GM23338 (cell line): ENCODE data around the gene GAP43. TPM values are rescaled to one million over a fixed set of nuclear protein-coding genes. Genes with fewer than 3 reads are reported as not detected.

Source experiments
- ATAC-seq: fragments of 200-7000 bp; cut with Tn5 transposase; 3 replicates; pipeline ENCODE4 v1.9.1; 2020
- DNase-seq: peaks from one replicate; pipeline ENCODE4 v3.0.0-alpha.2; 2015; ENCODE audit warnings: low spot score
- H2AFZ ChIP-seq: fragments of 200-600 bp; sonication (generic); 2 replicates; pipeline ENCODE4 v1.8.0; 2016; ENCODE audit warnings: antibody characterized with exemption, mild to moderate bottlenecking, moderate library complexity
- H3F3A ChIP-seq: fragments of 200-600 bp; sonication (generic); replicated peaks from 2 replicates; pipeline ENCODE4 v1.8.0; 2017; ENCODE audit warnings: antibody characterized with exemption, mixed run types, low read depth
- H3K27ac ChIP-seq: fragments of 200-600 bp; sonication (generic); 2 replicates; pipeline ENCODE4 v1.6.1; 2016; ENCODE audit warnings: low read depth
- H3K27me3 ChIP-seq: fragments of 200-600 bp; sonication (generic); 2 replicates; pipeline ENCODE4 v1.8.0; 2016; ENCODE audit warnings: mild to moderate bottlenecking, mixed run types, moderate library complexity; ENCODE audit not compliant: insufficient read depth
- H3K36me3 ChIP-seq: fragments of 200-600 bp; sonication (generic); 2 replicates; pipeline ENCODE4 v1.8.0; 2016; ENCODE audit warnings: mild to moderate bottlenecking; ENCODE audit not compliant: insufficient read depth
- H3K4me1 ChIP-seq: fragments of 200-600 bp; sonication (generic); 2 replicates; pipeline ENCODE4 v1.8.0; 2016; ENCODE audit warnings: mild to moderate bottlenecking, moderate library complexity; ENCODE audit not compliant: insufficient read depth
- H3K4me2 ChIP-seq: fragments of 200-600 bp; sonication (generic); 2 replicates; pipeline ENCODE4 v1.7.1; 2017; ENCODE audit warnings: mixed run types
- H3K4me3 ChIP-seq: fragments of 200-600 bp; sonication (generic); 2 replicates; pipeline ENCODE4 v1.6.1; 2016; ENCODE audit warnings: mixed run types
- H3K79me2 ChIP-seq: fragments of 200-600 bp; sonication (generic); replicated peaks from 2 replicates; pipeline ENCODE4 v1.8.0; 2017; ENCODE audit warnings: mild to moderate bottlenecking; ENCODE audit not compliant: insufficient read depth
- H3K9me2 ChIP-seq: fragments of 200-600 bp; sonication (generic); 2 replicates; pipeline ENCODE4 v1.8.0; 2017; ENCODE audit not compliant: insufficient read depth
- H4K20me1 ChIP-seq: fragments of 200-600 bp; sonication (generic); replicated peaks from 2 replicates; pipeline ENCODE4 v1.8.0; 2017; ENCODE audit warnings: mild to moderate bottlenecking; ENCODE audit not compliant: insufficient read depth
- H3K27ac Mint-ChIP-seq: 2 replicates; pipeline ENCODE4 v1.8.0; 2020; ENCODE audit warnings: inconsistent platforms, mild to moderate bottlenecking, moderate library complexity, mixed read lengths
- H3K27me3 Mint-ChIP-seq: 3 replicates; pipeline ENCODE4 v1.8.0; 2022; ENCODE audit warnings: low read depth, mild to moderate bottlenecking, moderate library complexity, mixed read lengths, inconsistent platforms; ENCODE audit not compliant: insufficient read depth, poor library complexity
- H3K36me3 Mint-ChIP-seq: 3 replicates; pipeline ENCODE4 v1.8.0; 2021; ENCODE audit warnings: low read depth, mild to moderate bottlenecking, inconsistent platforms, moderate library complexity, mixed read lengths
- H3K4me1 Mint-ChIP-seq: 3 replicates; pipeline ENCODE4 v1.8.0; 2020; ENCODE audit warnings: mild to moderate bottlenecking, inconsistent platforms, mixed read lengths
- H3K4me3 Mint-ChIP-seq: 3 replicates; pipeline ENCODE4 v1.8.0; 2021; ENCODE audit warnings: moderate library complexity, mild to moderate bottlenecking, inconsistent platforms, mixed read lengths
- H3K9me3 Mint-ChIP-seq: 3 replicates; pipeline ENCODE4 v1.8.0; 2020; ENCODE audit warnings: moderate library complexity, mild to moderate bottlenecking, inconsistent platforms, mixed read lengths
- CTCF ChIP-seq, 2 experiments: fragments of 200-600 bp in 1 of 2; sonication (generic) in 1 of 2; conservative IDR thresholded peaks; 2 replicates each; pipeline versions ENCODE4 v1.5.1 to v1.6.1; 2016 to 2017; ENCODE audit warnings: antibody characterized with exemption in 2 of 2, low read depth in 2 of 2, mild to moderate bottlenecking in 2 of 2, moderate library complexity in 1 of 2
- EZH2phosphoT487 ChIP-seq: fragments of 200-600 bp; sonication (generic); IDR thresholded peaks from one replicate; pipeline ENCODE4 v1.8.1; 2018; ENCODE audit warnings: antibody characterized with exemption; ENCODE audit not compliant: unreplicated experiment
- JUNB ChIP-seq: IDR thresholded peaks from one replicate; pipeline ENCODE4 v1.6.1; 2016; ENCODE audit warnings: antibody characterized with exemption; ENCODE audit not compliant: unreplicated experiment
- NANOG ChIP-seq: IDR thresholded peaks from 2 replicates; pipeline ENCODE4 v1.6.1; 2016; ENCODE audit warnings: antibody characterized with exemption, borderline replicate concordance
- STAT1 ChIP-seq: IDR thresholded peaks from one replicate; pipeline ENCODE4 v1.6.1; 2016; ENCODE audit warnings: antibody characterized with exemption; ENCODE audit not compliant: unreplicated experiment
- ZNF114 ChIP-seq: fragments of 250-450 bp; sonication (Bioruptor Pico); IDR thresholded peaks from 2 replicates; pipeline ENCODE4 v1.5.0; 2020; ENCODE audit warnings: mild to moderate bottlenecking, moderate library complexity
- polyA plus RNA-seq: library from polyadenylated mRNA; unstranded; fragments of >200 nt; fragmentation: Nextera tagmentation; extraction: Ambion mirVana; gene quantifications from 2 replicates; pipeline ENCODE4 v1.2.1, GENCODE V29; 2016
- total RNA-seq: library from RNA; depleted of rRNA; stranded (reverse); fragments of >200 nt; shearing (Covaris generic); gene quantifications from 2 replicates; pipeline ENCODE4 v1.2.3, GENCODE V29; 2014
- TF ChIP-seq, protein P1 (sequence below): IDR thresholded peaks from one replicate; pipeline ENCODE4 v1.6.1; 2018; ENCODE audit warnings: antibody characterized with exemption; ENCODE audit not compliant: unreplicated experiment
- TF ChIP-seq, protein P2 (sequence below): IDR thresholded peaks from 2 replicates; pipeline ENCODE4 v1.6.1; 2016; ENCODE audit warnings: antibody characterized with exemption

GAP43 gene
- total and polyA plus RNA-seq, 2 experiments from 2014 or later = 16.1 to 48.1 TPM

- Histone ChIP-seq H3F3A (no peaks in the 10 kb centered on the region), H3K4me3 (no peak overlapping the region), H4K20me1 (no peaks in the 10 kb centered on the region), H3K4me1 (peaks cover 10% of the 10 kb centered on the region; the same call in 1 of the 2 replicates), H3K27me3 (no peaks in the 10 kb centered on the region), H3K9me2 (no peaks in the 10 kb centered on the region), H3K79me2 (peaks cover 3% of the 10 kb centered on the region; the same call in 1 of the 2 replicates), H3K27ac (no peak overlapping the region), H3K4me2 (no peak overlapping the region), H2AFZ (no peak overlapping the region), H3K36me3 (no peaks in the 10 kb centered on the region)
- ATAC-seq (peak; percentile 62), DNase-seq (no peak)
- Mint-ChIP-seq H3K4me3 (no peak overlapping the region), H3K4me1 (peaks cover 14% of the 10 kb centered on the region), H3K9me3 (no peaks in the 10 kb centered on the region), H3K27me3 (no peaks in the 10 kb centered on the region), H3K36me3 (no peaks in the 10 kb centered on the region), H3K27ac (no peak overlapping the region)
- TF ChIP-seq CTCF (conservative IDR thresholded peaks at IDR 0.05; ENCODE audit: low read depth in 2 of 2) = 0 out of 4 replicates have a peak, but pooled peaks of 1 of the 2 experiments have one; percentile 6
- no peak for TF ChIP-seq ZNF114
- TF ChIP-seq, protein P1, sequence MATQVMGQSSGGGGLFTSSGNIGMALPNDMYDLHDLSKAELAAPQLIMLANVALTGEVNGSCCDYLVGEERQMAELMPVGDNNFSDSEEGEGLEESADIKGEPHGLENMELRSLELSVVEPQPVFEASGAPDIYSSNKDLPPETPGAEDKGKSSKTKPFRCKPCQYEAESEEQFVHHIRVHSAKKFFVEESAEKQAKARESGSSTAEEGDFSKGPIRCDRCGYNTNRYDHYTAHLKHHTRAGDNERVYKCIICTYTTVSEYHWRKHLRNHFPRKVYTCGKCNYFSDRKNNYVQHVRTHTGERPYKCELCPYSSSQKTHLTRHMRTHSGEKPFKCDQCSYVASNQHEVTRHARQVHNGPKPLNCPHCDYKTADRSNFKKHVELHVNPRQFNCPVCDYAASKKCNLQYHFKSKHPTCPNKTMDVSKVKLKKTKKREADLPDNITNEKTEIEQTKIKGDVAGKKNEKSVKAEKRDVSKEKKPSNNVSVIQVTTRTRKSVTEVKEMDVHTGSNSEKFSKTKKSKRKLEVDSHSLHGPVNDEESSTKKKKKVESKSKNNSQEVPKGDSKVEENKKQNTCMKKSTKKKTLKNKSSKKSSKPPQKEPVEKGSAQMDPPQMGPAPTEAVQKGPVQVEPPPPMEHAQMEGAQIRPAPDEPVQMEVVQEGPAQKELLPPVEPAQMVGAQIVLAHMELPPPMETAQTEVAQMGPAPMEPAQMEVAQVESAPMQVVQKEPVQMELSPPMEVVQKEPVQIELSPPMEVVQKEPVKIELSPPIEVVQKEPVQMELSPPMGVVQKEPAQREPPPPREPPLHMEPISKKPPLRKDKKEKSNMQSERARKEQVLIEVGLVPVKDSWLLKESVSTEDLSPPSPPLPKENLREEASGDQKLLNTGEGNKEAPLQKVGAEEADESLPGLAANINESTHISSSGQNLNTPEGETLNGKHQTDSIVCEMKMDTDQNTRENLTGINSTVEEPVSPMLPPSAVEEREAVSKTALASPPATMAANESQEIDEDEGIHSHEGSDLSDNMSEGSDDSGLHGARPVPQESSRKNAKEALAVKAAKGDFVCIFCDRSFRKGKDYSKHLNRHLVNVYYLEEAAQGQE = no peak
- TF ChIP-seq, protein P2, sequence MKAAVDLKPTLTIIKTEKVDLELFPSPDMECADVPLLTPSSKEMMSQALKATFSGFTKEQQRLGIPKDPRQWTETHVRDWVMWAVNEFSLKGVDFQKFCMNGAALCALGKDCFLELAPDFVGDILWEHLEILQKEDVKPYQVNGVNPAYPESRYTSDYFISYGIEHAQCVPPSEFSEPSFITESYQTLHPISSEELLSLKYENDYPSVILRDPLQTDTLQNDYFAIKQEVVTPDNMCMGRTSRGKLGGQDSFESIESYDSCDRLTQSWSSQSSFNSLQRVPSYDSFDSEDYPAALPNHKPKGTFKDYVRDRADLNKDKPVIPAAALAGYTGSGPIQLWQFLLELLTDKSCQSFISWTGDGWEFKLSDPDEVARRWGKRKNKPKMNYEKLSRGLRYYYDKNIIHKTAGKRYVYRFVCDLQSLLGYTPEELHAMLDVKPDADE = no peak
Measured at GRCh38 chr3:115666920-115667737, 43.8 kb downstream of the GAP43 start.

DNA sequence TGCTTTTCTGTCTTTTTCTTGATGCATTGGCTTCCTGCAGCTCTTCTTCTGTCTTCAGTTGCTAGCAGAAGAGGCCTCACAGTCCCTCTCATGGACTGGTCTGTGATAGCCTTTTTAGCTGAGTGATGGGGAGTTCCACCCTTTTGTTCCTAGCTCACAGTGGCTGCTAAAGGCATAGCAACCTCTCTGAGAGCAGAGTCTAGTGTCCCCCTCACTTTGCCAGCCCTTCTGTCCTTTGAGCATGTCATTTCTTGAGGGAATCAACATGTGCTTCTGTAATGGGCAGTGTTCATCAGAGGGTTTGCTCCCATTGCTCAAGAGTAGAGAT, 44.4 kb downstream of the GAP43 start:
- Mint-ChIP-seq H3K27ac (no peak overlapping the region), H3K4me3 (no peak overlapping the region), H3K9me3 (no peaks in the 10 kb centered on the region), H3K36me3 (no peaks in the 10 kb centered on the region), H3K27me3 (no peaks in the 10 kb centered on the region), H3K4me1 (peaks cover 14% of the 10 kb centered on the region)
- H2AFZ ChIP-seq = no peak overlapping the region
- H3K4me2 ChIP-seq = no peak overlapping the region
- no peaks in the 10 kb centered on the region for H3K9me2 ChIP-seq
- ATAC-seq = peak; percentile 87
- peaks cover 3% of the 10 kb centered on the region; the same call in 1 of the 2 replicates for H3K79me2 ChIP-seq
- no peak overlapping the region for H3K27ac ChIP-seq
- H4K20me1 ChIP-seq = no peaks in the 10 kb centered on the region
- peak; percentile 20 for DNase-seq
- no peaks in the 10 kb centered on the region for H3K36me3 ChIP-seq
- H3K4me1 ChIP-seq = peaks cover 10% of the 10 kb centered on the region; the same call in 1 of the 2 replicates
- H3K27me3 ChIP-seq = no peaks in the 10 kb centered on the region
- H3F3A ChIP-seq = no peaks in the 10 kb centered on the region
- H3K4me3 ChIP-seq = no peak overlapping the region
- TF ChIP-seq, protein P2 = no peak
- TF ChIP-seq ZNF114 (no peak), NANOG (no peak), EZH2phosphoT487 (no peak), STAT1 (no peak), JUNB (no peak)
